Measurements from ENCODE around the gene TTYH3. TPM values are rescaled to one million over a fixed set of nuclear protein-coding genes. Genes with fewer than 3 reads are reported as not detected.
"Not testable (repeated sequence)": the region's sequence is repeated elsewhere in the genome, so short reads cannot be mapped to it uniquely, and the experiment has no call there.

Gene TTYH3
- total RNA-seq, 2 donors from 2014 or later: 145 to 152 TPM

GRCh38 chr7:2673934-2674333, 42.1 kb downstream of the TTYH3 start:
- TF ChIP-seq, protein P1, sequence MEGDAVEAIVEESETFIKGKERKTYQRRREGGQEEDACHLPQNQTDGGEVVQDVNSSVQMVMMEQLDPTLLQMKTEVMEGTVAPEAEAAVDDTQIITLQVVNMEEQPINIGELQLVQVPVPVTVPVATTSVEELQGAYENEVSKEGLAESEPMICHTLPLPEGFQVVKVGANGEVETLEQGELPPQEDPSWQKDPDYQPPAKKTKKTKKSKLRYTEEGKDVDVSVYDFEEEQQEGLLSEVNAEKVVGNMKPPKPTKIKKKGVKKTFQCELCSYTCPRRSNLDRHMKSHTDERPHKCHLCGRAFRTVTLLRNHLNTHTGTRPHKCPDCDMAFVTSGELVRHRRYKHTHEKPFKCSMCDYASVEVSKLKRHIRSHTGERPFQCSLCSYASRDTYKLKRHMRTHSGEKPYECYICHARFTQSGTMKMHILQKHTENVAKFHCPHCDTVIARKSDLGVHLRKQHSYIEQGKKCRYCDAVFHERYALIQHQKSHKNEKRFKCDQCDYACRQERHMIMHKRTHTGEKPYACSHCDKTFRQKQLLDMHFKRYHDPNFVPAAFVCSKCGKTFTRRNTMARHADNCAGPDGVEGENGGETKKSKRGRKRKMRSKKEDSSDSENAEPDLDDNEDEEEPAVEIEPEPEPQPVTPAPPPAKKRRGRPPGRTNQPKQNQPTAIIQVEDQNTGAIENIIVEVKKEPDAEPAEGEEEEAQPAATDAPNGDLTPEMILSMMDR (conservative IDR thresholded peaks at IDR 0.05): no peak
- no peaks in the 10 kb centered on the region for H3K36me3 ChIP-seq (ENCODE audit: control insufficient read depth, insufficient read depth, low read length)
- H3K27me3 Mint-ChIP-seq (ENCODE audit: insufficient read depth): peaks cover 10% of the 10 kb centered on the region

DNA sequence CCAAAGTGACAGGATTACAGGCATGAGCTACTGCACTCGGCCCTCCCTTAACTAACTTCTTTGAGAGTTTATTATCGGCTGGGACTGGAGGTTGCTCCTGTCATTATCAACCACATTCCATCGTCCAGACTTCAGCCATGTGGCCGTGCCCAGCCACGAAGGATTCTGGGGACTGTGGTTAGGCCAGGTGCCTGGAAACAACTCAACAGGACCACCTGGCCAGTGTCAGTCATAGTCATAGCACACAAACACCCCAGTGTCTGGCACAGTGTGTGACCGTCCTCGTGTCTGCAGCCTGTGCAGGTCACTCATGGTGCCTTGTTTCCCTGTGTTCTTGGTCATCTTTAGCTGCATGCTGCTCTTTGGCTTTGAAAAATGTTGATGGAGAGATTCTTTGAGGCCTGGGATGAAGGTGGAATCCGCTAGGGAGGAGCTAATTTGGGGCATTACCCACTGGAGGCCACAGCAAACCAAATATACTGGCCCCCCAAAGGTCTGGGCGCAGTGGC, 43.5 kb downstream of the TTYH3 start:
- Histone ChIP-seq H3K36me3 (ENCODE audit: control insufficient read depth, insufficient read depth, low read length) (no peaks in the 10 kb centered on the region), H3K27me3 (ENCODE audit: control insufficient read depth, insufficient read depth, low read length, poor library complexity, severe bottlenecking) (no peaks in the 10 kb centered on the region), H3K9me3 (ENCODE audit: control insufficient read depth, low read length) (no peaks in the 10 kb centered on the region), H3K27ac (ENCODE audit: low read depth, low read length) (no peak overlapping the region), H3K4me3 (ENCODE audit: low read length) (no peak overlapping the region), H3K9ac (ENCODE audit: extremely low read depth, low read length, poor library complexity, severe bottlenecking) (no peak overlapping the region), H3K4me1 (ENCODE audit: control insufficient read depth, insufficient read depth, low read length) (no peaks in the 10 kb centered on the region)
- peaks cover 2% of the 10 kb centered on the region for H3K27me3 Mint-ChIP-seq (ENCODE audit: insufficient read depth)
- TF ChIP-seq, protein P1 (conservative IDR thresholded peaks at IDR 0.05): no peak
- 72 to 80% methylated on average over 5 to 9 of the region's 9 CpGs for WGBS, 2 experiments (ENCODE audit: insufficient coverage in 1 of 2, insufficient read length in 1 of 2)
- DNase-seq: no peak
- no peak overlapping the region for H3K4me3 Mint-ChIP-seq
- no peaks in the 10 kb centered on the region for H3K36me3 Mint-ChIP-seq (ENCODE audit: low read depth)
- no peaks in the 10 kb centered on the region for H3K4me1 Mint-ChIP-seq
- peaks cover 6% of the 10 kb centered on the region for H3K9me3 Mint-ChIP-seq
- no peak overlapping the region for H3K27ac Mint-ChIP-seq

More at GRCh38 chr7:2673934-2674333, 42.1 kb downstream of the TTYH3 start:
- Histone ChIP-seq H3K4me1 (ENCODE audit: control insufficient read depth, insufficient read depth, low read length) (no peaks in the 10 kb centered on the region), H3K4me3 (ENCODE audit: low read length) (no peak overlapping the region), H3K9me3 (ENCODE audit: control insufficient read depth, low read length) (no peaks in the 10 kb centered on the region), H3K27me3 (ENCODE audit: control insufficient read depth, insufficient read depth, low read length, poor library complexity, severe bottlenecking) (no peaks in the 10 kb centered on the region), H3K27ac (ENCODE audit: low read depth, low read length) (no peak overlapping the region), H3K9ac (ENCODE audit: extremely low read depth, low read length, poor library complexity, severe bottlenecking) (no peak overlapping the region)
- DNase-seq: no peak
- no peaks in the 10 kb centered on the region for H3K4me1 Mint-ChIP-seq
- H3K36me3 Mint-ChIP-seq (ENCODE audit: low read depth): no peaks in the 10 kb centered on the region
- peaks cover 6% of the 10 kb centered on the region for H3K9me3 Mint-ChIP-seq
- H3K27ac Mint-ChIP-seq: no peak overlapping the region
- H3K4me3 Mint-ChIP-seq: no peak overlapping the region

GRCh38 chr7:2676576-2676975, 44.8 kb downstream of the TTYH3 start:
- not testable (repeated sequence) for H3K9me3 ChIP-seq (ENCODE audit: control insufficient read depth, low read length); H3K27me3 Mint-ChIP-seq (ENCODE audit: insufficient read depth); H3K36me3 Mint-ChIP-seq (ENCODE audit: low read depth); H3K27me3 ChIP-seq (ENCODE audit: control insufficient read depth, insufficient read depth, low read length, poor library complexity, severe bottlenecking); H3K27ac ChIP-seq (ENCODE audit: low read depth, low read length); H3K4me3 Mint-ChIP-seq; H3K9me3 Mint-ChIP-seq; H3K4me1 ChIP-seq (ENCODE audit: control insufficient read depth, insufficient read depth, low read length); H3K27ac Mint-ChIP-seq; H3K4me3 ChIP-seq (ENCODE audit: low read length); H3K9ac ChIP-seq (ENCODE audit: extremely low read depth, low read length, poor library complexity, severe bottlenecking); H3K4me1 Mint-ChIP-seq; DNase-seq; H3K36me3 ChIP-seq (ENCODE audit: control insufficient read depth, insufficient read depth, low read length)
- 60 to 95% methylated on average over 1 to 6 of the region's 8 CpGs for WGBS, 2 experiments (ENCODE audit: insufficient coverage in 1 of 2, insufficient read length in 1 of 2)

- not testable (repeated sequence) for H3K36me3 ChIP-seq (ENCODE audit: control insufficient read depth, insufficient read depth, low read length); H3K4me1 ChIP-seq (ENCODE audit: control insufficient read depth, insufficient read depth, low read length); H3K27me3 ChIP-seq (ENCODE audit: control insufficient read depth, insufficient read depth, low read length, poor library complexity, severe bottlenecking); H3K9ac ChIP-seq (ENCODE audit: extremely low read depth, low read length, poor library complexity, severe bottlenecking); H3K27ac ChIP-seq (ENCODE audit: low read depth, low read length); DNase-seq; H3K27ac Mint-ChIP-seq; H3K4me3 Mint-ChIP-seq; H3K4me3 ChIP-seq (ENCODE audit: low read length); H3K4me1 Mint-ChIP-seq; H3K27me3 Mint-ChIP-seq (ENCODE audit: insufficient read depth); H3K9me3 ChIP-seq (ENCODE audit: control insufficient read depth, low read length); H3K36me3 Mint-ChIP-seq (ENCODE audit: low read depth); H3K9me3 Mint-ChIP-seq
- 90% methylated on average over 6 to 11 of the region's 15 CpGs for WGBS, 2 experiments (ENCODE audit: insufficient coverage in 1 of 2, insufficient read length in 1 of 2)
Observed at GRCh38 chr7:2678454-2678853, 46.7 kb downstream of the TTYH3 start.

DNA sequence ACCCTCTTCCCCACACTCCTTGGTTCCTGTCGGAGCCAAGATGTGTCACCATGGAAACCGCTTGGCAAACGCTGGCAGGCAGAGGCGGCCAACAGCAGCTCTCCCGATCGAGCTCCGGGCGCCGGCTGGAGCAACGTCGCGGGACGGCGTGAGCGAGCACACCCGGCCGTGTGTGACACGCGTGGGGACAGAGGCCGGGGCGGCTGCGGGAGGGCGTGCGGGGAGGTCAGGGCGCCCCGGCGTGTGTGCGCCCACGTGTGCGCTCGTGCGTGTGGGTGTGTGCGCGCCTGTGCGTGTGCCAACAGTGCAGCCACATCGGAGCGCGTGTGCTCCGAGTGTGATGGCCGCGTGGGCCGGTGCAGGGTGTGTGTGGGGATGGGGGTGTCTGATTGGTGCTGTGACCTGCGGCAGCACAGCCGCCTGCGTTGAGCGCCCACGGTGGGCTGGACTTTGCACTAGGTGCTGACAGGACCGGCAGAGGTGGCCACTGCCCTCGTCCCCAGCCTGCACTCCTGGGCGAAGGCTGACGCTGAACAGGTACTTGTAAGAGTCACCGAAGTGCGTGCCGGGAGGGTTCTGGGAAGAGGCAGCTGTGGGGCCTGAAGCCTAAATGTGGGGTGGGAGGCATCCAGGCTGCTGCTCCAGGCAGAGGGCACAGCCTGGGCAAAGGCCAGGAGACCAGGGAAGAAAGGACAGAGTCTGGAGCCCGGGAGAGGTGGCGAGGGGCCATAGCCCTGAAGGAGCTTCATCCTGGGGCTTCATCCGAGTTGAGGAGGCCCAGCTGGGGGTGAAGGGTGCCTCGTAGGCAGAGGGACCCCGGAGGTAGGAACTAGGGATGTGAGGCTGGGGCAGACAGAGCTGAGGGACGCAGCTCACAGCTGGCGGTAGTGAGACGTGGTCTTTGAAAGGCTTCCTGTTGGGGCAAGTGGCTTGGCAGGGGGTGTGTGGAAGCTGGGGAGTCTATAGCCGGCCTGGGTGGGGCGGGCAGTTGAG, 47.6 kb downstream of the TTYH3 start:
- not testable (repeated sequence) for H3K9ac ChIP-seq (ENCODE audit: extremely low read depth, low read length, poor library complexity, severe bottlenecking); H3K4me3 ChIP-seq (ENCODE audit: low read length); H3K4me3 Mint-ChIP-seq; H3K27ac Mint-ChIP-seq; H3K27me3 Mint-ChIP-seq (ENCODE audit: insufficient read depth); H3K36me3 ChIP-seq (ENCODE audit: control insufficient read depth, insufficient read depth, low read length); H3K4me1 Mint-ChIP-seq; H3K36me3 Mint-ChIP-seq (ENCODE audit: low read depth); H3K27me3 ChIP-seq (ENCODE audit: control insufficient read depth, insufficient read depth, low read length, poor library complexity, severe bottlenecking); H3K9me3 ChIP-seq (ENCODE audit: control insufficient read depth, low read length); H3K27ac ChIP-seq (ENCODE audit: low read depth, low read length); H3K9me3 Mint-ChIP-seq; H3K4me1 ChIP-seq (ENCODE audit: control insufficient read depth, insufficient read depth, low read length)
- peak; percentile 45 for DNase-seq
- WGBS, 2 experiments (ENCODE audit: insufficient coverage in 1 of 2, insufficient read length in 1 of 2): 93 to 97% methylated on average over 10 to 59 of the region's 64 CpGs

Measured in endodermal cell (in vitro differentiated cells).